Tibial nerve (tissue), 4 donors: ENCODE measurements around the gene SLC33A1. TPM values are rescaled to one million over a fixed set of nuclear protein-coding genes. Genes with fewer than 3 reads are reported as not detected.

ENCODE experiments used
- DNase-seq, 2 donors: peaks; one replicate each; pipeline ENCODE4 v3.0.0-alpha.2; 2019; ENCODE audit warnings: low spot score in 2 of 2
- H3K27ac ChIP-seq, 4 donors: fragments of 200-600 bp; sonication (generic) in 3 of 4; one replicate each; pipeline ENCODE4 v1.5.1; 2017 to 2019; ENCODE audit warnings: mild to moderate bottlenecking in 1 of 4
- H3K27me3 ChIP-seq, 2 donors: fragments of 200-600 bp; sonication (generic) in 1 of 2; one replicate each; pipeline versions ENCODE4 v1.5.1 to v1.6.0; 2017 to 2019
- H3K36me3 ChIP-seq, 3 donors: fragments of 200-600 bp; sonication (generic); one replicate each; pipeline ENCODE4 v1.5.1; 2018 to 2019
- H3K4me1 ChIP-seq, 4 donors: fragments of 200-600 bp; sonication (generic) in 3 of 4; one replicate each; pipeline ENCODE4 v1.5.1; 2017 to 2019
- H3K4me3 ChIP-seq, 4 donors: fragments of 200-600 bp; sonication (generic) in 3 of 4; one replicate each; pipeline ENCODE4 v1.5.1; 2017 to 2019; ENCODE audit warnings: mild to moderate bottlenecking in 1 of 4, moderate library complexity in 1 of 4
- H3K9me3 ChIP-seq, 4 donors: fragments of 200-600 bp; sonication (generic) in 3 of 4; one replicate each; pipeline ENCODE4 v1.5.1; 2017 to 2019
- CTCF ChIP-seq, 5 experiments: fragments of 200-600 bp in 3 of 5; fragments of 450-650 bp in 2 of 5; sonication (generic) in 3 of 5; IDR thresholded peaks; one replicate each; pipeline ENCODE4 v1.5.1; 2016 to 2019; ENCODE audit warnings: antibody characterized with exemption in 5 of 5, mild to moderate bottlenecking in 3 of 5, moderate library complexity in 2 of 5
- EP300 ChIP-seq, 2 donors: sonication (generic); formaldehyde crosslinking; IDR thresholded peaks; one replicate each; pipeline ENCODE4 v1.6.1; 2017; ENCODE audit warnings: antibody characterized with exemption in 2 of 2, mild to moderate bottlenecking in 1 of 2
- POLR2A ChIP-seq, 2 donors: fragments of 450-650 bp; IDR thresholded peaks; one replicate each; pipeline ENCODE4 v1.6.1; 2017; ENCODE audit warnings: antibody characterized with exemption in 2 of 2, mild to moderate bottlenecking in 2 of 2, moderate library complexity in 2 of 2
- WGBS, 2 donors: methylation state at CpG; one replicate each; pipeline ENCODE4 v1.1.5; 2018; 5-methylcytosine and 5-hydroxymethylcytosine counted together
- total RNA-seq, 4 donors: library from RNA; depleted of rRNA; stranded (reverse); fragments of >200 nt; gene quantifications; one replicate each; pipeline ENCODE4 v1.1.0, GENCODE V29; 2016

SLC33A1 gene
- 10 to 100 TPM; 26.4 to 30.6 (median 29.6) TPM for total RNA-seq

- WGBS, 2 donors: 0 to 1% methylated on average over 42 to 46 of the region's 50 CpGs
- Histone ChIP-seq H3K27ac (peak within 1 kb of the TSS; percentile 93 to 99 (median 96)), H3K9me3 (no peaks in the 10 kb centered on the region), H3K36me3 (no peaks in the 10 kb centered on the region), H3K27me3 (no peaks in the 10 kb centered on the region), H3K4me3 (peak within 1 kb of the TSS; percentile 73 to 99 (median 84)), H3K4me1 (peaks cover 3 to 50% (median 31%) of the 10 kb centered on the region in 4 donors)
- DNase-seq: peak; percentile 97
- TF ChIP-seq CTCF (IDR thresholded peaks at IDR 0.05): peak in 2 of 5 experiments; percentile 7 to 29
- peak; percentile 63 to 80 for TF ChIP-seq POLR2A (IDR thresholded peaks at IDR 0.05)
- TF ChIP-seq EP300 (IDR thresholded peaks at IDR 0.05): peak; percentile 88 to 97
Measured at GRCh38 chr3:155854141-155854940, at the start of gene SLC33A1. Gene SLC33A1 (minus strand): TSS chr3:155854427. CDS start chr3:155853997, 430 bp downstream.

- H3K36me3 ChIP-seq: peaks cover 0 to 56% (median 0%) of the 10 kb centered on the region in 3 donors
- no peak overlapping the region for H3K27ac ChIP-seq
- no peak for TF ChIP-seq POLR2A (IDR thresholded peaks at IDR 0.05)
- TF ChIP-seq EP300 (IDR thresholded peaks at IDR 0.05): no peak
- no peak for TF ChIP-seq CTCF (IDR thresholded peaks at IDR 0.05)
- peaks cover 0 to 10% (median 0%) of the 10 kb centered on the region in 4 donors for H3K4me1 ChIP-seq
- no peak for DNase-seq
- 97 to 98% methylated on average over 7 of the region's 7 CpGs for WGBS, 2 donors
- no peaks in the 10 kb centered on the region for H3K9me3 ChIP-seq
- H3K27me3 ChIP-seq: no peaks in the 10 kb centered on the region
- H3K4me3 ChIP-seq: no peak overlapping the region
Measured at GRCh38 chr3:155895379-155895900, 41.2 kb upstream of the SLC33A1 start.

GRCh38 chr3:155891321-155891720 lies 37.1 kb upstream of the SLC33A1 start:
- Histone ChIP-seq H3K27ac (no peak overlapping the region), H3K4me1 (peaks cover 0 to 27% (median 0%) of the 10 kb centered on the region in 4 donors), H3K27me3 (no peaks in the 10 kb centered on the region), H3K4me3 (no peak overlapping the region), H3K36me3 (peaks cover 0 to 24% (median 0%) of the 10 kb centered on the region in 3 donors), H3K9me3 (no peaks in the 10 kb centered on the region)
- no peak for TF ChIP-seq POLR2A (IDR thresholded peaks at IDR 0.05)
- no peak for TF ChIP-seq EP300 (IDR thresholded peaks at IDR 0.05)
- no peak for TF ChIP-seq CTCF (IDR thresholded peaks at IDR 0.05)
- no peak for DNase-seq
- 62 to 74% methylated on average over 5 of the region's 5 CpGs for WGBS, 2 donors

GRCh38 chr3:155890671-155891190 lies 36.5 kb upstream of the SLC33A1 start:
- Histone ChIP-seq H3K36me3 (peaks cover 0 to 18% (median 0%) of the 10 kb centered on the region in 3 donors), H3K4me3 (no peak overlapping the region), H3K9me3 (no peaks in the 10 kb centered on the region), H3K27me3 (no peaks in the 10 kb centered on the region), H3K4me1 (peaks cover 0 to 27% (median 0%) of the 10 kb centered on the region in 4 donors), H3K27ac (no peak overlapping the region)
- 11 to 15% methylated on average over 2 of the region's 2 CpGs for WGBS, 2 donors
- no peak for DNase-seq
- TF ChIP-seq EP300 (IDR thresholded peaks at IDR 0.05) (no peak), CTCF (IDR thresholded peaks at IDR 0.05) (no peak), POLR2A (IDR thresholded peaks at IDR 0.05) (no peak)

- Histone ChIP-seq H3K27ac (no peak overlapping the region), H3K9me3 (no peaks in the 10 kb centered on the region), H3K27me3 (no peaks in the 10 kb centered on the region), H3K4me1 (peaks cover 0 to 27% (median 0%) of the 10 kb centered on the region in 4 donors), H3K36me3 (peaks cover 0 to 10% (median 0%) of the 10 kb centered on the region in 3 donors), H3K4me3 (no peak overlapping the region)
- no peak for TF ChIP-seq POLR2A (IDR thresholded peaks at IDR 0.05)
- TF ChIP-seq EP300 (IDR thresholded peaks at IDR 0.05): no peak
- TF ChIP-seq CTCF (IDR thresholded peaks at IDR 0.05): no peak
- 47 to 51% methylated on average over 1 of the region's 1 CpG for WGBS, 2 donors
- DNase-seq: no peak
Measured at GRCh38 chr3:155889952-155890351, 35.7 kb upstream of the SLC33A1 start.
